ENCODE data around the gene IL2.

Gene IL2

DNA sequence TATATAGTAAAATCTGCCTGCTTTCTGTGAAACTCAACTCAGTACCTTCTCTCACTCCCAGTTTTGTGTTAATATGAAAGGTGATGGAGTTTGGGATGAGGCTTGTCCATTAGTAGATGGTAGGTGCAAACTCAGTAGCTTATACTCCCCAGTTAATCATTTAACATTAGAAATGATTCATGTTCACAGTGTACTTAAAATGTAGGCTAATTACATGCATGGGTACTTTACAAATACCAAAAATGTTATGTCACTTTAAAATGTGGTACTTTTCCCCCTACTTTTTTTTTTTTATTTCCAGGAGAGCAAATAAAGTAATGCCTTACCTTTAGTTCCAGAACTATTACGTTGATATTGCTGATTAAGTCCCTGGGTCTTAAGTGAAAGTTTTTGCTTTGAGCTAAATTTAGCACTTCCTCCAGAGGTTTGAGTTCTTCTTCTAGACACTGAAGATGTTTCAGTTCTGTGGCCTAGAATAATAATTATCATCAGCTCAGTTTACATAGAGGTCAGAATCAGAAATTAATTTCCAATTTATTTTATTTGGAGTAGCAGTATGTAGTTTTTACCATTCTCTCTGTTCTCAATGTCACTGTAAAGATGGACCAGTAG lies 3.0 kb downstream of the IL2 start:
- no peak for TF ChIP-seq ZNF274 (IDR thresholded peaks at IDR 0.05; ENCODE audit: low read depth, low read length)
- no peak overlapping the region for H3K4me3 ChIP-seq (ENCODE audit: low read length)

- H3K4me3 ChIP-seq (ENCODE audit: low read length), result no peak overlapping the region
- no peak for TF ChIP-seq ZNF274 (IDR thresholded peaks at IDR 0.05; ENCODE audit: low read depth, low read length)
Measured at GRCh38 chr4:122450847-122451246, 5.7 kb downstream of the IL2 start.

- no peak overlapping the region for H3K4me3 ChIP-seq (ENCODE audit: low read length)
- no peak for TF ChIP-seq ZNF274 (IDR thresholded peaks at IDR 0.05; ENCODE audit: low read depth, low read length)
Measured at GRCh38 chr4:122434285-122434684, 22.2 kb downstream of the IL2 start.

DNA sequence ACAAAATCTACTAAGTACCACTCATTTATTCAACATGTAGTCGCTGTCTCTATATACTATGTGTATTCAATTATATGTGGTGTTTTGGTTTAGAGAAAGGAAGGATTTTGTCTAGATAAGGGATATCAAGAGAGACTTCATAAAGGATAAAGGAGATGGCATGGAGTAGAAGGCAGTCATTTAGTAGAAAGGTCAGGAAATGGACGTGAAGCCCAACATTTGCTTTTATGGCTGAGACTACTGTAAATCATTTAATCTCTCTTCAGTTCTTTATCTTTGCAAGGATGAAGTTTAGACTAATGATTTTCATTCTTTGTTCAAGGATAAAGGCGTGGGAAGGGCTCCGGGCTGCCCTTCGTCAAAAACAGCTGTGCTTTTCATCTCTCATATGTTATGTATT lies 25.2 kb downstream of the IL2 start:
- TF ChIP-seq ZNF274 (IDR thresholded peaks at IDR 0.05; ENCODE audit: low read depth, low read length), result no peak
- H3K4me3 ChIP-seq (ENCODE audit: low read length), result no peak overlapping the region

DNA sequence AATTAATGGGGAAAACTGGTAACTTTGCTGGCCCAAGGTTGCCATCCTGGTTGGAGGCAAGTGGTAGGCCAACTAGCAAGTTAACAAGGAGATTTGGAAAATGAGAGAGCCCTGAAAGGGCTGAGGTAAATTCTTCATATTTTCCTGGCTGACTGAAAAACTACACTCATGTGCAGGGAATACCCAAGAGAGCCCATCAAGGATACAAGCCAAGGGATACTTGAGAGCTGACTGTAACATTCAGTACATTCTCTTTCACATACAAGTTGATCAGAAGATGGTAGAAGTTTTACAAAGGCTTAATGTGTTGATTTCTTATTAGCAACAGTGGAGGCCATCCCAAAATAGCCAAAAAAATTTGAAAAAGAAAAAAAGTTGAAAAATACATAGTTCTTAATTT lies 33.3 kb downstream of the IL2 start:
- no peak overlapping the region for H3K4me3 ChIP-seq (ENCODE audit: low read length)
- no peak for TF ChIP-seq ZNF274 (IDR thresholded peaks at IDR 0.05; ENCODE audit: low read depth, low read length)

GRCh38 chr4:122412547-122412946 lies 44.0 kb downstream of the IL2 start:
- TF ChIP-seq ZNF274 (IDR thresholded peaks at IDR 0.05; ENCODE audit: low read depth, low read length), result no peak
- H3K4me3 ChIP-seq (ENCODE audit: low read length), result no peak overlapping the region

GRCh38 chr4:122403861-122404260 lies 52.7 kb downstream of the IL2 start:
- H3K4me3 ChIP-seq (ENCODE audit: low read length), result no peak overlapping the region
- no peak for TF ChIP-seq ZNF274 (IDR thresholded peaks at IDR 0.05; ENCODE audit: low read depth, low read length)
